NCI-H2171 treated with DMSO at 0.1 percent for 48 hours (cell line): ENCODE data around the gene CALD1.
A peak's percentile ranks its signal among the peaks of the same experiment; 100 is the strongest.

Experiments used
- DNase-seq: peaks from one replicate; lab custom pipeline; 2025; lab: John Stamatoyannopoulos, UW

Gene CALD1

GRCh38 chr7:134865001-134865845 lies 85.8 kb downstream of the CALD1 start:
- DNase-seq = no peak

- no peak for DNase-seq
These were observed 87.2 kb downstream of the CALD1 start for GRCh38 chr7:134866617-134867016.

DNA sequence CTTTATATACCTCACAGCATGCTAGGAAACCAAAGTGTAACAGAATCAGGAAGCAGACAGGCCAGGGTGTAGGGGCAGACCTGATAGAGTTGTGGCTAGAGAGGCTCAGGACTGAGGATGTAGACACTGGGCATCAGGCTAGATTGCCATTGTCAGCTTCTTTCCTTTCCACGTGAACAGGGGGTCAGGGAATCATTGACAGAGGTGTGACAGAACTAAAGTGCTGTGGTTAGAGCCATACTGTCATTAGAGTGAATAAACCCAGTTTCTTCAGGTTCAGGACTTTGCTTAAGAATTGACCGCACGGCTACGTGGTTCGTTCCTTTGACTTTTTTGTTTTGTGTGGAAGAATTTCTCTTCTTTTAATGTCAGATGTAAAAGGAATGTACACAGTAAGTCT lies 90.7 kb downstream of the CALD1 start:
- no peak for DNase-seq

- no peak for DNase-seq
These were observed 91.3 kb downstream of the CALD1 start for GRCh38 chr7:134870781-134871180.

DNA sequence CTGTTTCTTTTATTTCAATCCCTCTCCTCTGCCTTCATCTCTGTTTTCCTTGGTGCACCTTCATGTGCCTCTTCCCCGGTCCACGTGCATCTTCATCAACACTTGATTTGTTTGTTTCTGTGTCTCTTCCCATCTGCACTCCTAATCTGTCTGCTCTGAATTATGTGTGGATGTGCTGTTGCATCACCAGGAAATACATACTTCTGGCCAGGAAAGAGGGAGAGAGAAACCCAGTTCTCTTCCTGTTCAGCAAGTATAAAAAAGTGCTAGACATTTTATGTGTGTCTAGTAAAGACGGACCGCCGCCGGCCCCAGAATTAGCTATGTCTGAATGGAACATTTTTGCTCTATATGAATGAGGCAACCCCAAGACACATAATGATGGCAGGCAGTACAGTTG lies 93.8 kb downstream of the CALD1 start:
- no peak for DNase-seq

- DNase-seq = no peak
These were observed 95.0 kb downstream of the CALD1 start for GRCh38 chr7:134874407-134874806.

DNA sequence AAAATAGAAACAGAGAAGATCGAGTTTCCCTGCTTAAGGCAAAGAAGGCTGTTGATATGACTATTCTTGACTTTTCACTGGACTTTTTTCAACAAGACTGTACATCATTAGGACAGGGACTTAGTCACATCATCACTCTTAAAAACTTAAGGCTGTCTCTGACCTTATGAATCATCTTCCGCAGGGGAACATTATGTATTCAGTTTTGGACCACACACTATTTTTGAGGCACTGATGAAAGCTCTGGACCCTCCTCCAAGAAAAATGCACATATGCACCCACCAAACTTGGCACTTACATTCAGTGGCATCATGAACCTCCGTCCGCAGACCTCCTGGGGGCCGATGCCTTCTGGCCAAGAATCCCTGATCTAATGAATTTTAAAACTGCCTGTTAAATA lies 96.4 kb downstream of the CALD1 start:
- DNase-seq = no peak

DNA sequence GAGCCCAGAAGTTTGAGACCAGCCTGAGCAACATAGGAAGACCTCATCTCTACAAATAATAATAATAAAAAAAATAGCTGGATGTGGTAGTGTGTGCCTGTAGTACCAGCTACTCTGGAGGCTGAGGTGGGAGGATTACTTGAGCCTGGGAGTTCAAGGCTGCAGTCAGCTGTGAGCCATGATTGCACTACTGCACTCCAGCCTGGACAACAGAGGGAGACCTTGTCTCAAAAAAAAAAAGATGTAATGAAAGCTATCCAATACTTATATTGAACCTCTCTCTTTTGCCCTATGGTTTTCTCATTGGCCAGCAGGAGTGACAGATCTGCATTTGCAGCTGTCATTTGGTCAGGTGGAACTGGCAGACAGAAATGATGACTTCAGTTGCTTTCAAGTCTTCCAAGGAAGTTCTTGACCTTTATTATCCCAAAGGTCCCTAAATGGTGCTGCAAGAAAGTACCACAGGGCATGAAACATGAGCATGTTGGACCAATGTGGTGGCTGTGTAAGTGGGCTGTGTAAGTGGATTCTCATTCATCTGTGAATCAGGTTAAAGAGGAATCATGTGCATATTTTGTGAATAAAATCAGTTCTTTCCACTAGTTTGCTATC lies 99.4 kb downstream of the CALD1 start:
- DNase-seq = no peak

DNA sequence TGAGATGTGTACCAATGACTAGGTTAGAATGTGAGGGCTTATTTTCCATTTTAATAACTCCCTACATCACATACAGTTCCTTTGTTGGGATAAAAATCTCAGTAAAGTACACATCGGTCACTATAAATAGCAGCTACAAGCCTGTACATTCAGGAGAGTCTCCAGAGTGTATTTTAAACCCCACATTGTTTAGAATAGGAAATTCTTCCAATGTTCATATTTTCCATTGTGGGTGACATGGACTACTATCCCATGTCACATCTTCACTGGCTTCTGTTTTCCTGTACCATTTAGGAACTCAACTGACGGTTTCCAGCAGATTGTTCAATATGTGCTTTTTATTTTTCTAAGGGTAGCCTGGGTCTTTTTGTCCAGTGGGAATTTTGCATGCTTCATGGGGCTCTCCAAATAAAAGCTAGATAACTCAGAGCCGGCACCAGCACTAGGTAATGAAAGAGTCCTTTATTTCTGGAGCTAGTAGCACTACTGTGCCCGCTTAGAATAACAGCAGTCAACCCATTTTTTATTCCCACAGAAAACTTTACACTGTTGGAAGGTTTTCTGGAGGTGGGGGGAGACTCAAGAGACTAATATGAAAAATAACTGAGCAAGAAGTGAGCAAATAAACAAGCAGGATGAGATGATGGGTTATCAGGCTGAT lies 100.5 kb downstream of the CALD1 start:
- no peak for DNase-seq

- no peak for DNase-seq
These were observed 103.0 kb downstream of the CALD1 start for GRCh38 chr7:134882481-134882880.

DNA sequence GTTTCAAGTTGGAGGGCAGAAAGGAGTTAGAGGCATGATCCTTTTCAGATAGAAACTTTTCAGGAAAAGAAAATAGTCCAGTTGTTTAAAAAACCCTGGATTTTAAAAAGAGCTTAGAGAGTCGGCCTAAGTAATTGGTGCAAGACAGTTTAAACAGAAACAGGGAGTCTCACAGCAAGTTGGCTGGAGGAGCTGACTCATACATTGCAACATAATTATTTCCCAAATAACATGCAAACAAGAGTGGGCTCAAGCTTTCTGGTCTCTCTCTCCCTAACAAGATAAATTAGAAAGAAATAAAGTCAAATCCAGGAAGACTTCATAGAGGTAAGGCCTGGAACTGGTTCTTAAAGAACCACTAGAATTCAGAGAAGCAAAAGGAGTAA lies 106.5 kb downstream of the CALD1 start:
- no peak for DNase-seq

GRCh38 chr7:134886353-134887057 lies 107.1 kb downstream of the CALD1 start:
- no peak for DNase-seq

DNA sequence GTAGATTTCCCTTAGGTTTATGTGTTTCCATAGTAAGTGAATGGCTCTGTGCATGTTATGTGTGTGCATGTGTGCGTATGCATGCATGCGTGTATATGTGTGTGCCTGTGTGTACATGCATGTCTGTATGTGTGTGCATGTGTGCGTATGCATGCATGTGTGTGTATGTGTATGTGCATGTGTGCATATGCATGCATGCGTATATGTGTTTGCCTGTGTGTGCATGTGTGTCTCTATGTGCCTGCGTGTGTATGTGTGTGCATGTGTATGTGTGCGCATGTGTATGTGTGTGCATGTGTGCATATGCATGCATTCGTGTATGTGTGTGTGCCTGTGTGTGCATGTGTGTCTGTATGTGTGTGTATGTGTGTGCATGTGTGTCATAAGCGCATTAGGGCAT lies 108.1 kb downstream of the CALD1 start:
- no peak for DNase-seq

- no peak for DNase-seq
These were observed 108.8 kb downstream of the CALD1 start for GRCh38 chr7:134888141-134888740.

DNA sequence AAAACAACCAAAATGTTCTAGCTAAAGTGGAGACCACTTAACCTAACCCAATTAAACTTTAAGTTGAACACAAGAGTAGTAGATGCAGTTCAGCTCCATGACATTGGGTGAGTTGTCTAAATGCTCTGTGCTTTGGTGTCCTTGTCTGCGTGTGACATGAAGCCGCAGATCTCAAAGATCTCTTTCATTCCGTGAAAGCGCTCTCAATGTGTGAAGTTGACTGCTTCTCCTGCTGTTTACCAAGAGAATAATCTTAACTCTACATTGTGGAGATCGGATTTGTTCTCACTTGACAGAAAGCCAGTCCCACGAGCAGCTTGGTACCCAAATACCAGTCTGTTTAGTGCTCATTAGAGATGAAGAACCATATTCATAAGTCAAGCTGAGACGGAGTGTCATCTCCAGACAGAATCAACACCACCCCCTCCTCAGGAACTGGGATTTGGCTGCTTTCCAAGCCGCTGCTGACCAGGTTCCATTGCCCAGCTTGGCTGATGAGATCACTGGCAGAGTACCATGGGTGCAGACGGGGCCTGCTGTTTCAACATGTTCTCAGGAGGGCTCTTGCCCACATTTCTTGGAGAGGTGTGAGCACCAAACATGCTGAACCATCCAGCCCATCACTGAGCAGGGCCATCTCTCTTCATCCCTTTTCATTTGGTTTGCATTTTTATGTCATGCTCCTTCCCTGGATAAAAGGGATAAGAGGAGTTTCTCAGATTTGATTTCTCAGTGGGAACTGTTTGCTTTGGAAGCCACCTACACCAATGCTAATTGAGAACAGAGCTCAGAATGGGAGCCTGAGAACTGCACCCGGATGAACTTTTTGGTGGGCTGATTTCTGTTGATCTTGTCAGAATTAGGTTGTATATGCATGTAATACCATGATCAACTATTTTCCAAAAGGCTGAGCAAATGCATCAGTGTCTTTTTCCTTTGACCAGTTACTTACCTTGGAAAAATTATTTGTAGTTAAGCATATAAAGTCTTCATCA lies 111.1 kb downstream of the CALD1 start:
- no peak for DNase-seq

- DNase-seq = peak; percentile 16
These were observed 111.8 kb downstream of the CALD1 start for GRCh38 chr7:134891262-134891695.

- no peak for DNase-seq
These were observed 112.6 kb downstream of the CALD1 start for GRCh38 chr7:134891696-134892678.

GRCh38 chr7:134892963-134893362 lies 113.5 kb downstream of the CALD1 start:
- no peak for DNase-seq

- DNase-seq = no peak
These were observed 114.5 kb downstream of the CALD1 start for GRCh38 chr7:134893920-134894319.

DNA sequence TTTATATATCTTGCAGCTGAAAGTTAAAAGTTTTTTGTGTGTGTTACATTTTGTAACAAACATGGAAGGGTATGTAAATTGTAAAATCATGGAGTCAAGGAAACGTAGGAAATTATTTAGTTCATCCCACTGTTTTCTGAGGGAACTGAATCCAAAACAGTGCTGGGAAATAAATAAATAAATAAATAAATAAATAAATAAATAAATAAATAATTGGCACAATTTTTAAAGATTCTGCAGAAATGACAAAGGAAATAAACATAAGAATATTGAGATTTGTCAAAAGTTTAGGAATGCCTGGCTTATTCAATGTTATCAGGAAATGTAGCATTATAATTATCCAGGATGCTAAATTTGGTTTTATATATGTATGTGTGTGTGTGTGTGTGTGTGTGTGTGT lies 115.5 kb downstream of the CALD1 start:
- no peak for DNase-seq
